ENCODE data around the gene SMARCA5. TPM values are rescaled to one million over a fixed set of nuclear protein-coding genes. Genes with fewer than 3 reads are reported as not detected.
A peak's percentile ranks its signal among the peaks of the same experiment; 100 is the strongest.
"Not testable (repeated sequence)": the region's sequence is repeated elsewhere in the genome, so short reads cannot be mapped to it uniquely, and the experiment has no call there.

SMARCA5 gene
- total RNA-seq, 1 donor from 2014 or later: 15.5 TPM

DNA sequence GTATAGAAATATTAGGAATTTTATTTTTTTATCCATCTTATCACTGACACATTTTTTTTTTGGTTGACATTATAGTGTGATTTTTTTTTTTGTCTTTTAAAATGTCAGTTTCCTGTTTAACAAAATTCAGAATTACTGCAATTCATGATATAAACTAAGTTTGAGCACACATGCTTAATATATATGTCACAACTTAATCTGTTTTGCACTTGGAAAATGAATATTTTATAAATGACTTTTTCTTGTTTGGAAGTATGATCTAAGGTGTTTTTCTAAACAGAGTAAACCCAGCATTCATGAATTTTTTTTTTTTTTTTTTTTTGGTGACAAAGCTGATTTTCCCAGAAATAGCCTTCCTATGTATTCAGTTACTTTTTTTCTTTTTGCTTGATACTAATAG, 2.4 kb downstream of the SMARCA5 start:
- DNase-seq (ENCODE audit: low spot score in 2 of 2): no peak
- H3K27me3 ChIP-seq: no peaks in the 10 kb centered on the region
- H3K4me3 ChIP-seq: peak overlapping the region; percentile 65 to 84
- TF ChIP-seq, protein P1, sequence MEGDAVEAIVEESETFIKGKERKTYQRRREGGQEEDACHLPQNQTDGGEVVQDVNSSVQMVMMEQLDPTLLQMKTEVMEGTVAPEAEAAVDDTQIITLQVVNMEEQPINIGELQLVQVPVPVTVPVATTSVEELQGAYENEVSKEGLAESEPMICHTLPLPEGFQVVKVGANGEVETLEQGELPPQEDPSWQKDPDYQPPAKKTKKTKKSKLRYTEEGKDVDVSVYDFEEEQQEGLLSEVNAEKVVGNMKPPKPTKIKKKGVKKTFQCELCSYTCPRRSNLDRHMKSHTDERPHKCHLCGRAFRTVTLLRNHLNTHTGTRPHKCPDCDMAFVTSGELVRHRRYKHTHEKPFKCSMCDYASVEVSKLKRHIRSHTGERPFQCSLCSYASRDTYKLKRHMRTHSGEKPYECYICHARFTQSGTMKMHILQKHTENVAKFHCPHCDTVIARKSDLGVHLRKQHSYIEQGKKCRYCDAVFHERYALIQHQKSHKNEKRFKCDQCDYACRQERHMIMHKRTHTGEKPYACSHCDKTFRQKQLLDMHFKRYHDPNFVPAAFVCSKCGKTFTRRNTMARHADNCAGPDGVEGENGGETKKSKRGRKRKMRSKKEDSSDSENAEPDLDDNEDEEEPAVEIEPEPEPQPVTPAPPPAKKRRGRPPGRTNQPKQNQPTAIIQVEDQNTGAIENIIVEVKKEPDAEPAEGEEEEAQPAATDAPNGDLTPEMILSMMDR (IDR thresholded peaks at IDR 0.05): no peak
- H3K4me1 ChIP-seq: peaks cover 0 to 24% of the 10 kb centered on the region in 2 donors
- H3K27ac ChIP-seq: peak overlapping the region in 1 of 2 donors; percentile 97
- no peaks in the 10 kb centered on the region for H3K9me3 ChIP-seq
- peaks cover 12 to 23% of the 10 kb centered on the region in 2 donors for H3K36me3 ChIP-seq
- intact Hi-C loops (cut with DNase I): no loop called here

DNA sequence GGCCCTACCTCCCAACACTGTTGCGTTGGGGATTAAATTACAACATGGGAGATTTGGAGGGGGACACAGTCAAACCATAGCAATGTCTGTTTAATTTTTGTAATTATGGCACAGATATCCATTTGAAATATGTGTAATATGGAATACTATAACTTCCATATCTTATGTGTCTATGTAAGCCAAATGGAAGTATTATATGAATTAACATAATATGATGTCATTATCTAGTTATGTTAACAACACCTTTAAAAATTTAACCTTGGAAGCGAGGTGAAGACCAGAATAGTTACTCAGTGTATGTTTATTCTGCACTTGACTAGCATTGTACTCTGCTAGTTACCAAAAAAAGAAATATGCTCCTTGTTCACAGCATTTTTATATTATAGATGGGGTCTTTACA, 4.3 kb downstream of the SMARCA5 start:
- peak overlapping the region in 1 of 2 donors; percentile 8 for H3K4me3 ChIP-seq
- no peak overlapping the region for H3K27ac ChIP-seq
- intact Hi-C loops (cut with DNase I): no loop called here

DNA sequence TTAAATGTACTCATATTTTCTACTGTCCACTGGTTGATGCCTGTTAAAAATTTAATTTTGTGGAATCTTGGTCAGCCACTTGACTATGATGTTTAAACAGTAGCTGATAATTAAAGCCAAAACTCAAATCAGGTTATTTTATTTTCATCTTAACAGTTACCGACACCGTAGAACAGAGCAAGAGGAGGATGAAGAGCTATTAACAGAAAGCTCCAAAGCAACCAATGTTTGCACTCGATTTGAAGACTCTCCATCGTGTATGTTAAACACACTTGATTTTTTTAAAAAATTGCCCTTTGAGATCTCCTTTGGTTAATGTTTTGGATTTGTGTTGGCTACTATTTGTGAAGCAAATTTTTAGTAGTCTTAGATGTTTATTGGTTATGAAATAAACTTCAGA, 10.7 kb downstream of the SMARCA5 start:
- Histone ChIP-seq H3K4me1 (peaks cover 0 to 15% of the 10 kb centered on the region in 2 donors), H3K36me3 (peaks cover 53 to 85% of the 10 kb centered on the region in 2 donors), H3K27me3 (no peaks in the 10 kb centered on the region), H3K27ac (no peak overlapping the region), H3K4me3 (no peak overlapping the region), H3K9me3 (no peaks in the 10 kb centered on the region)
- TF ChIP-seq, protein P1 (IDR thresholded peaks at IDR 0.05): no peak
- intact Hi-C loops (cut with DNase I): no loop called here
- DNase-seq (ENCODE audit: low spot score in 2 of 2): no peak

More for the DNA sequence above, 4.3 kb downstream of the SMARCA5 start:
- DNase-seq (ENCODE audit: low spot score in 2 of 2): no peak
- Histone ChIP-seq H3K4me1 (peaks cover 0 to 27% of the 10 kb centered on the region in 2 donors), H3K36me3 (peaks cover 12 to 40% of the 10 kb centered on the region in 2 donors), H3K9me3 (no peaks in the 10 kb centered on the region), H3K27me3 (no peaks in the 10 kb centered on the region)
- TF ChIP-seq, protein P1 (IDR thresholded peaks at IDR 0.05): no peak

DNA sequence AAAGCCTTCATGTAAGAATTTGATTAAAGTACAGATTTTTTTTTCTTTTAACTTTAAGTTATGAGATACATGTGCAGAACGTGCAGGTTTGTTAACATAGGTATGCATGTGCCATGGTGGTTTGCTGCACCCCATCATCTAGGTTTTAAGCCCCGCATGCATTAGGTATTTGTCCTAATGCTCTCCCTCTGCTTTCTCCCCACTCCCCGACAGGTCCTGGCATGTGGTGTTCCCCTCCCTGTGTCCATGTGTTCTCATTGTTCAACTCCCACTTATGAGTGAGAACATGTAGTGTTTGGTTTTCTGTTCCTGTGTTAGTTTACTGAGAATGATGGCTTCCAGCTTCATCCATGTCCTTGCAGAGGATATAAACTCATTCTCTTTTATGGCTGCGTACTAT, 14.5 kb downstream of the SMARCA5 start:
- H3K27me3 ChIP-seq; intact Hi-C loops (cut with DNase I); H3K4me1 ChIP-seq; H3K9me3 ChIP-seq; H3K27ac ChIP-seq; H3K4me3 ChIP-seq; DNase-seq (ENCODE audit: low spot score in 2 of 2): not testable (repeated sequence)
- H3K36me3 ChIP-seq: peaks cover 68 to 85% of the 10 kb centered on the region in 2 donors

DNA sequence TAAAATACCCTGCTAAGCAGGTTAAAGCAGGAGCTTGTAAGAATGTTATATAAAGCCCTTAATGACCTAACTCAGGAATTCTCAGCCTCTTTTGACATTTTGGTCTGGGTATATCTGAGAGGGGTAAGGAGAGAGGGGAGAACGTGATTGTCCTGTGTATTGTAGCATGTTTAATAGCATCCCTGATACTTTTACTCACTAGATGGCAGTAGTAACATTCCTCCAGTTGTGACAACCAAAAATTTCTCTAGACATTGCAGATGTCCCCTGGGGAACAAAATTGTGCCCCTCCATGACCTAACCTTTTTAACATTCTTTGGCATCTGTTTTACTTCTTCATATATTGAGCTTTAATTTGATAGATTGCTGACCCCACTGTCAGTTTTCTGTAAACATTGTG, 17.9 kb downstream of the SMARCA5 start:
- no peak for DNase-seq (ENCODE audit: low spot score in 2 of 2)
- no peak overlapping the region for H3K27ac ChIP-seq
- no peaks in the 10 kb centered on the region for H3K9me3 ChIP-seq
- TF ChIP-seq, protein P1 (IDR thresholded peaks at IDR 0.05): peak in 1 of 3 experiments; percentile 31
- no peaks in the 10 kb centered on the region for H3K4me1 ChIP-seq
- H3K27me3 ChIP-seq: no peaks in the 10 kb centered on the region
- peaks cover 83 to 92% of the 10 kb centered on the region in 2 donors for H3K36me3 ChIP-seq
- H3K4me3 ChIP-seq: no peak overlapping the region
- intact Hi-C loops (cut with DNase I): no loop called here

DNA sequence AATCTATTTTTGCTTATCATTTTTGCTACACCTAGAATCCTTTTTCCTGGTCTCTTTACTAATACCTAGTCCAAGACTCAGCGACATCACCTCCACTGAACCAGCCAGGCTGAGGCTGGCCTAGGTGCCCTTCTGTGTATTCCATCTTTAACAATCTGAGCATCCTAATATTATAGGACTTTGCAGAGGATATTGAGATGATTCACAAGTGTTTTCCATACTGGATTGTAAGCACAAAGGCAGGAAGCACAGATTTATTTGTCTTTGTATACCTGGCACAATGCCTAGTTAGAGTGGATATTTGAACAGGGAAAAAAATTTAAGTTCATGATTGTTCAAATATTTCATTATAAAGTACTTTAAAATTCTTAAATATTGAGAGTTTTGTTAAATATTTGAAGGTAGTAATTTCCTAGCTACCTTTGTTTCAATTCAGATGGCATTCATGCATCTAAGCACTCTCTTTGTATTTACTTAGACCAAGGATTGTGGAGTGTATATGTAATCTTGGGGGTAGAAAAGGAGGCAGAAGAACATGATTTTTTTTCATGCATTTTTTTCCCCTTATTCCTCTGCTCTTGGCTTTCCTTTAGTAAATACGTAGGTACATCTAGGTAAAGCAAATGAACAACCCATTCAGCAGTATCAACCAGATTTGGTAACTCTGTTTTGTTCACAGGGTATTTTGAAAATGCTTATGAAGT, 18.4 kb downstream of the SMARCA5 start:
- peaks cover 83 to 92% of the 10 kb centered on the region in 2 donors for H3K36me3 ChIP-seq
- H3K4me1 ChIP-seq: no peaks in the 10 kb centered on the region
- no peak overlapping the region for H3K4me3 ChIP-seq
- DNase-seq (ENCODE audit: low spot score in 2 of 2): no peak
- intact Hi-C loops (cut with DNase I): no loop called here
- H3K9me3 ChIP-seq: no peaks in the 10 kb centered on the region
- no peak overlapping the region for H3K27ac ChIP-seq
- TF ChIP-seq, protein P1 (IDR thresholded peaks at IDR 0.05): no peak
- H3K27me3 ChIP-seq: no peaks in the 10 kb centered on the region
